ENCODE measurements around the gene GOLPH3L. TPM values are rescaled to one million over a fixed set of nuclear protein-coding genes. Genes with fewer than 3 reads are reported as not detected.
A peak's percentile ranks its signal among the peaks of the same experiment; 100 is the strongest.

Gene GOLPH3L
- total and polyA plus RNA-seq, 2 of the 13 experiments (the other 11 are each of a cell fraction or from before 2014, with no cell fraction given), result 8.2 to 12.8 TPM

DNA sequence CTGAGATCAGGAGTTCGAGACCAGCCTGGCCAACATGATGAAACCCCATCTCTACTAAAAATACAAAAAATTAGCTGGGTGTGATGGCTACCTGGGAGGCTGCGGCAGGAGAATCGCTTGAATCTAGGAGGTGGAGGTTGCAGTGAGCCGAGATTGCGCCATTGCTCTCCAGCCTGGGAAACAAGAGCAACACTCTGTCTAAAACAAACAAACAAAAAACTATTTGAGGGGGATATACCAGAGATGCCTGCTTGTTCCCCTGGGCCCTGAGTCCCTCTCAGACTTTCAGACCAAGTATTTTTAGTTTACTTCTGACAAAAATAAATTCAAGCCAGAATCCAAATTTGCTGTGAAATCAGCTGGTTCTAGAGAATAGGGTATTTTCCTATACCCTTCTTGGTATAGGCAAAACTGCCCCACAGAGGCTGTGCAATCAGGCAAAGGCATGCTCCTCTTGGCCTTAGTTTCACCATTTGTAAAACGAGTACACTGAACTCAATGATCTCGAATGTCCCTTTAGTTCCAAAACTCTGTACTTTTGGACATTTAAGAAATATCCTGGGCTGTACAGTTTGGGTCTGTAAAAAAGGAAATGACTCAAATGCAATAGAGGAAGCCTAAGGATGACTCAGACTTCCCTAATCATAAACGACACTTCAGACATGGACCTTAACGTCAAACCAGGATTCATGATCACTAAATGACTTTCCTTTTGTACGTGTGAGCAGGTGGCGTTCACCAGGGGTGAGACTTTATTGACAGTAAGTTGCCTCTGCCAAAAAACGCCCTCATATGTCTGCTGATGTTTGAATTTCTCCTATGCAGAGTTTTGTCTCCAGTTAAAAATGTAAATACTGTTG, 83.7 kb downstream of the GOLPH3L start (continued):
- TF ChIP-seq LCORL (IDR thresholded peaks at IDR 0.05) (no peak), LCORL (CRISPR knock-in tag; IDR thresholded peaks at IDR 0.05) (peak; percentile 76), KLF9 (CRISPR knock-in tag; IDR thresholded peaks at IDR 0.05; ENCODE audit: low read depth) (no peak), ZIK1 (CRISPR knock-in tag; IDR thresholded peaks at IDR 0.05; ENCODE audit: borderline replicate concordance, low read depth) (no peak), ZNF501 (CRISPR knock-in tag; IDR thresholded peaks at IDR 0.05) (no peak), TBX2 (CRISPR knock-in tag; IDR thresholded peaks at IDR 0.05; ENCODE audit: borderline replicate concordance) (0 out of 2 replicates have a peak, but pooled peaks have one; percentile 25), PPARG (CRISPR knock-in tag; conservative IDR thresholded peaks at IDR 0.05) (0 out of 2 replicates have a peak, but pooled peaks have one; percentile 28), RFX1 (IDR thresholded peaks at IDR 0.05) (no peak), MED8 (CRISPR knock-in tag; IDR thresholded peaks at IDR 0.05; ENCODE audit: insufficient replicate concordance) (no peak), ZFY (CRISPR knock-in tag; IDR thresholded peaks at IDR 0.05) (no peak), ZNF225 (CRISPR knock-in tag; IDR thresholded peaks at IDR 0.05) (no peak), ZNF460 (CRISPR knock-in tag; IDR thresholded peaks at IDR 0.05; ENCODE audit: borderline replicate concordance) (0 out of 2 replicates have a peak, but pooled peaks have one; percentile 27), GABPA (IDR thresholded peaks at IDR 0.05; ENCODE audit: low read depth, low read length) (no peak), GABPA (CRISPR knock-in tag; IDR thresholded peaks at IDR 0.05; ENCODE audit: low read depth) (peak; percentile 65), ZNF557 (CRISPR knock-in tag; IDR thresholded peaks at IDR 0.05) (no peak), KLF15 (CRISPR knock-in tag; IDR thresholded peaks at IDR 0.05; ENCODE audit: borderline replicate concordance) (no peak), EHMT2 (IDR thresholded peaks at IDR 0.05; ENCODE audit: borderline replicate concordance, low read depth, low read length) (no peak), ZC3H13 (CRISPR knock-in tag; IDR thresholded peaks at IDR 0.05) (no peak), ZNF468 (CRISPR knock-in tag; IDR thresholded peaks at IDR 0.05) (no peak), ZNF337 (CRISPR knock-in tag; IDR thresholded peaks at IDR 0.05; ENCODE audit: borderline replicate concordance, low read depth) (no peak), ZNF101 (CRISPR knock-in tag; IDR thresholded peaks at IDR 0.05; ENCODE audit: borderline replicate concordance, low read depth) (no peak), FLYWCH1 (CRISPR knock-in tag; IDR thresholded peaks at IDR 0.05) (no peak), MIER2 (CRISPR knock-in tag; IDR thresholded peaks at IDR 0.05) (no peak), RCOR2 (CRISPR knock-in tag; IDR thresholded peaks at IDR 0.05) (0 out of 2 replicates have a peak, but pooled peaks have one; percentile 20), GATAD2A (CRISPR knock-in tag; IDR thresholded peaks at IDR 0.05) (peak; percentile 6; the same call in 1 of the 2 replicates), MIXL1 (CRISPR knock-in tag; IDR thresholded peaks at IDR 0.05) (0 out of 2 replicates have a peak, but pooled peaks have one; percentile 40)
- TF ChIP-seq, protein P1, sequence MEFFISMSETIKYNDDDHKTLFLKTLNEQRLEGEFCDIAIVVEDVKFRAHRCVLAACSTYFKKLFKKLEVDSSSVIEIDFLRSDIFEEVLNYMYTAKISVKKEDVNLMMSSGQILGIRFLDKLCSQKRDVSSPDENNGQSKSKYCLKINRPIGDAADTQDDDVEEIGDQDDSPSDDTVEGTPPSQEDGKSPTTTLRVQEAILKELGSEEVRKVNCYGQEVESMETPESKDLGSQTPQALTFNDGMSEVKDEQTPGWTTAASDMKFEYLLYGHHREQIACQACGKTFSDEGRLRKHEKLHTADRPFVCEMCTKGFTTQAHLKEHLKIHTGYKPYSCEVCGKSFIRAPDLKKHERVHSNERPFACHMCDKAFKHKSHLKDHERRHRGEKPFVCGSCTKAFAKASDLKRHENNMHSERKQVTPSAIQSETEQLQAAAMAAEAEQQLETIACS (CRISPR knock-in tag; IDR thresholded peaks at IDR 0.05), result no peak
- TF ChIP-seq, protein P2, sequence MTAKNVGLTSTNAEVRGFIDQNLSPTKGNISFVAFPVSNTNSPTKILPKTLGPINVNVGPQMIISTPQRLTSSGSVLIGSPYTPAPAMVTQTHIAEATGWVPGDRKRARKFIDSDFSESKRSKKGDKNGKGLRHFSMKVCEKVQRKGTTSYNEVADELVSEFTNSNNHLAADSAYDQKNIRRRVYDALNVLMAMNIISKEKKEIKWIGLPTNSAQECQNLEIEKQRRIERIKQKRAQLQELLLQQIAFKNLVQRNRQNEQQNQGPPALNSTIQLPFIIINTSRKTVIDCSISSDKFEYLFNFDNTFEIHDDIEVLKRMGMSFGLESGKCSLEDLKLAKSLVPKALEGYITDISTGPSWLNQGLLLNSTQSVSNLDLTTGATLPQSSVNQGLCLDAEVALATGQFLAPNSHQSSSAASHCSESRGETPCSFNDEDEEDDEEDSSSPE (CRISPR knock-in tag; IDR thresholded peaks at IDR 0.05), result no peak
- TF ChIP-seq, protein P3, sequence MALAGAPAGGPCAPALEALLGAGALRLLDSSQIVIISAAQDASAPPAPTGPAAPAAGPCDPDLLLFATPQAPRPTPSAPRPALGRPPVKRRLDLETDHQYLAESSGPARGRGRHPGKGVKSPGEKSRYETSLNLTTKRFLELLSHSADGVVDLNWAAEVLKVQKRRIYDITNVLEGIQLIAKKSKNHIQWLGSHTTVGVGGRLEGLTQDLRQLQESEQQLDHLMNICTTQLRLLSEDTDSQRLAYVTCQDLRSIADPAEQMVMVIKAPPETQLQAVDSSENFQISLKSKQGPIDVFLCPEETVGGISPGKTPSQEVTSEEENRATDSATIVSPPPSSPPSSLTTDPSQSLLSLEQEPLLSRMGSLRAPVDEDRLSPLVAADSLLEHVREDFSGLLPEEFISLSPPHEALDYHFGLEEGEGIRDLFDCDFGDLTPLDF (CRISPR knock-in tag; IDR thresholded peaks at IDR 0.05), result no peak
- TF ChIP-seq, protein P4, sequence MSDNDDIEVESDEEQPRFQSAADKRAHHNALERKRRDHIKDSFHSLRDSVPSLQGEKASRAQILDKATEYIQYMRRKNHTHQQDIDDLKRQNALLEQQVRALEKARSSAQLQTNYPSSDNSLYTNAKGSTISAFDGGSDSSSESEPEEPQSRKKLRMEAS (IDR thresholded peaks at IDR 0.05), result peak; percentile 29; the same call in 1 of the 2 replicates
